ENCODE measurements around the gene RAB1A. TPM values are rescaled to one million over a fixed set of nuclear protein-coding genes. Genes with fewer than 3 reads are reported as not detected.

Gene RAB1A
- total and polyA plus RNA-seq, 2 donors (not counting 1 experiment from before 2014, with no cell fraction given), result 26.6 to 42.2 TPM

DNA sequence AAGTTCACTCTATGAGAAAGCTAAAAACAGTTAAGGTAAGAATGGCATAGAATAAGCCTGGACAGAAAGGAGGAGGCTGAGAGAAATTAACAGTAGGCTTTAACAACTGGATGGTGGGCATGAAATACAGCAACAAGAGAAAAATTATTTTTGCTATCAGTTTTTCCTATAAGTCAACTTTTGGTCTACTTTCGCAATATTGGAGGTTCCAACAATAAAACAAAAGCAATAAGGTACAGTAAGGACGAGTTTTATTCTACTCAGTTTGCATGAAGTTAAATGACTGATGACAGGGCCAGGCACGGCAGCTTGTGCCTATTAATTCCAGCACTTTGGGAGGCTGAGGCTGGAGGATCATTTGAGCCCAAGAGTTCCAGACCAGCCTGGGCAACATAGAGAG, 17.3 kb downstream of the RAB1A start:
- H3K4me1 Mint-ChIP-seq, result peaks cover 52% of the 10 kb centered on the region
- no peak for ATAC-seq (ENCODE audit: low read depth)
- no peak overlapping the region for H3K27ac Mint-ChIP-seq

DNA sequence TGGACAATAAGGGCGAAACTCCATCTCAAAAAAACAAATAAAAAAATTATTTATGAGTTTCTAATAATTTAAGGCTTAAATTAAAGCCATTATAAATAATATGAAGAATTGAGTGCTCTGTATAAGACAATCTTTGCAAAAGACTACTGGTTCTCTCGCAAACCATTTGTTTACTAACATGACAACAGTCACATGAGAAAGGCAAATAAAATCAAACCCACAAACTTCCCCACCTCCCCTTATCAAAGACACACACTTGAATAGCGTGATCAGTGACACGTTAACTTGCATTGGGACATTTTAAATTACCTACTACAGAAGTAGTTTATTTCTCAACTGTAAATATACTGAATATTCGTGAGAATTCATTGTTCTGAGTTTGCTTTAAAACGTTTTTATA, 21.1 kb downstream of the RAB1A start:
- peaks cover 5 to 8% of the 10 kb centered on the region in 2 donors for H3K4me1 ChIP-seq (ENCODE audit: control insufficient read depth in 2 of 2, insufficient read depth in 2 of 2, low read length in 2 of 2)
- CTCF ChIA-PET, result no interaction called here
- Mint-ChIP-seq H3K4me1 (peaks cover 43% of the 10 kb centered on the region), H3K27ac (no peak overlapping the region), H3K4me3 (no peak overlapping the region), H3K9me3 (ENCODE audit: insufficient read depth) (no peaks in the 10 kb centered on the region), H3K27me3 (no peaks in the 10 kb centered on the region)
- no peak for DNase-seq
- H3K79me2 ChIP-seq (ENCODE audit: control insufficient read depth, insufficient read depth, low read length), result peaks cover 97% of the 10 kb centered on the region
- peaks cover 98% of the 10 kb centered on the region for H4K20me1 ChIP-seq (ENCODE audit: control insufficient read depth, insufficient read depth, low read length, poor library complexity, severe bottlenecking)
- H3K4me3 ChIP-seq (ENCODE audit: control extremely low read depth in 1 of 5, extremely low read depth in 1 of 5, insufficient read depth in 1 of 5, low read depth in 2 of 5, low read length in 4 of 5), result no peak overlapping the region
- 100% methylated on average over 1 of the region's 6 CpGs for WGBS (ENCODE audit: insufficient coverage)
- no peak overlapping the region for H2AFZ ChIP-seq (ENCODE audit: insufficient read depth, low read depth, low read length, poor library complexity, severe bottlenecking)
- no peak overlapping the region for H3K27ac ChIP-seq (ENCODE audit: low read length in 2 of 2)
- no peaks in the 10 kb centered on the region for H3K27me3 ChIP-seq (replicated peaks in 1 of 4; ENCODE audit: control extremely low read depth in 1 of 4, control insufficient read depth in 3 of 4, insufficient read depth in 4 of 4, low read length in 3 of 4)
- ATAC-seq (ENCODE audit: low read depth), result no peak
- intact Hi-C loops (cut with micrococcal nuclease), result no loop called here
- H3K36me3 ChIP-seq (replicated peaks in 1 of 2; ENCODE audit: control extremely low read depth in 1 of 2, control insufficient read depth in 1 of 2, extremely low read depth in 1 of 2, insufficient read depth in 2 of 2, low read length in 1 of 2), result peaks cover 2 to 16% of the 10 kb centered on the region in 2 experiments
- TF ChIP-seq, protein P1, sequence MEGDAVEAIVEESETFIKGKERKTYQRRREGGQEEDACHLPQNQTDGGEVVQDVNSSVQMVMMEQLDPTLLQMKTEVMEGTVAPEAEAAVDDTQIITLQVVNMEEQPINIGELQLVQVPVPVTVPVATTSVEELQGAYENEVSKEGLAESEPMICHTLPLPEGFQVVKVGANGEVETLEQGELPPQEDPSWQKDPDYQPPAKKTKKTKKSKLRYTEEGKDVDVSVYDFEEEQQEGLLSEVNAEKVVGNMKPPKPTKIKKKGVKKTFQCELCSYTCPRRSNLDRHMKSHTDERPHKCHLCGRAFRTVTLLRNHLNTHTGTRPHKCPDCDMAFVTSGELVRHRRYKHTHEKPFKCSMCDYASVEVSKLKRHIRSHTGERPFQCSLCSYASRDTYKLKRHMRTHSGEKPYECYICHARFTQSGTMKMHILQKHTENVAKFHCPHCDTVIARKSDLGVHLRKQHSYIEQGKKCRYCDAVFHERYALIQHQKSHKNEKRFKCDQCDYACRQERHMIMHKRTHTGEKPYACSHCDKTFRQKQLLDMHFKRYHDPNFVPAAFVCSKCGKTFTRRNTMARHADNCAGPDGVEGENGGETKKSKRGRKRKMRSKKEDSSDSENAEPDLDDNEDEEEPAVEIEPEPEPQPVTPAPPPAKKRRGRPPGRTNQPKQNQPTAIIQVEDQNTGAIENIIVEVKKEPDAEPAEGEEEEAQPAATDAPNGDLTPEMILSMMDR (IDR thresholded peaks at IDR 0.05), result no peak
- TF ChIP-seq EZH2 (IDR thresholded peaks at IDR 0.05; ENCODE audit: borderline replicate concordance, insufficient read depth, low read depth, low read length, poor library complexity, severe bottlenecking), result no peak
- no peaks in the 10 kb centered on the region for H3K9me3 ChIP-seq (ENCODE audit: control extremely low read depth in 1 of 3, control insufficient read depth in 2 of 3, insufficient read depth in 1 of 3, low read length in 2 of 3)
- POLR2A ChIA-PET, result no interaction called here
- H3K4me2 ChIP-seq (replicated peaks; ENCODE audit: low read depth, low read length, poor library complexity, severe bottlenecking), result no peak overlapping the region
- no peak overlapping the region for H3K9ac ChIP-seq (ENCODE audit: low read length)

More for the DNA sequence above, 17.3 kb downstream of the RAB1A start:
- no peak overlapping the region for H3K4me3 ChIP-seq (ENCODE audit: control extremely low read depth in 1 of 5, extremely low read depth in 1 of 5, insufficient read depth in 1 of 5, low read depth in 2 of 5, low read length in 4 of 5)
- intact Hi-C loops (cut with micrococcal nuclease), result no loop called here
- no peak for DNase-seq
- H3K4me2 ChIP-seq (replicated peaks; ENCODE audit: low read depth, low read length, poor library complexity, severe bottlenecking), result no peak overlapping the region
- Mint-ChIP-seq H3K27me3 (no peaks in the 10 kb centered on the region), H3K4me3 (no peak overlapping the region), H3K9me3 (ENCODE audit: insufficient read depth) (no peaks in the 10 kb centered on the region)
- 71% methylated on average over 1 of the region's 3 CpGs for WGBS (ENCODE audit: insufficient coverage)
- POLR2A ChIA-PET, result interaction anchor here (0.7 to 1.2 kb wide), 2 partner anchors 115 to 199 kb away, joined by 5 read pairs; partner anchors contain the start of gene ACTR2
- peaks cover 0 to 1% of the 10 kb centered on the region in 2 experiments for H3K36me3 ChIP-seq (replicated peaks in 1 of 2; ENCODE audit: control extremely low read depth in 1 of 2, control insufficient read depth in 1 of 2, extremely low read depth in 1 of 2, insufficient read depth in 2 of 2, low read length in 1 of 2)
- H3K27me3 ChIP-seq (replicated peaks in 1 of 4; ENCODE audit: control extremely low read depth in 1 of 4, control insufficient read depth in 3 of 4, insufficient read depth in 4 of 4, low read length in 3 of 4), result no peaks in the 10 kb centered on the region
- peaks cover 100% of the 10 kb centered on the region for H3K79me2 ChIP-seq (ENCODE audit: control insufficient read depth, insufficient read depth, low read length)
- no peak overlapping the region for H3K9ac ChIP-seq (ENCODE audit: low read length)
- H3K4me1 ChIP-seq (ENCODE audit: control insufficient read depth in 2 of 2, insufficient read depth in 2 of 2, low read length in 2 of 2), result peaks cover 8 to 10% of the 10 kb centered on the region in 2 donors
- H2AFZ ChIP-seq (ENCODE audit: insufficient read depth, low read depth, low read length, poor library complexity, severe bottlenecking), result no peak overlapping the region
- CTCF ChIA-PET, result interaction anchor here (0.7 kb wide), 1 partner anchor 523 kb away, joined by 3 read pairs; no protein-coding TSS in a partner anchor
- peaks cover 99% of the 10 kb centered on the region for H4K20me1 ChIP-seq (ENCODE audit: control insufficient read depth, insufficient read depth, low read length, poor library complexity, severe bottlenecking)
- H3K27ac ChIP-seq (ENCODE audit: low read length in 2 of 2), result no peak overlapping the region
- TF ChIP-seq, protein P1 (IDR thresholded peaks at IDR 0.05), result no peak
- no peak for TF ChIP-seq EZH2 (IDR thresholded peaks at IDR 0.05; ENCODE audit: borderline replicate concordance, insufficient read depth, low read depth, low read length, poor library complexity, severe bottlenecking)
- H3K9me3 ChIP-seq (ENCODE audit: control extremely low read depth in 1 of 3, control insufficient read depth in 2 of 3, insufficient read depth in 1 of 3, low read length in 2 of 3), result no peaks in the 10 kb centered on the region
